ENCODE results near the gene MRO.

MRO gene

GRCh38 chr18:50819728-50820378, at the start of gene MRO:
TSS of gene MRO (minus strand) at chr18:50820016. CDS start at chr18:50809400, 10,616 bp downstream.
- peak; percentile 89 for TF ChIP-seq CTCF (IDR thresholded peaks at IDR 0.05; ENCODE audit: borderline replicate concordance, control extremely low read depth, extremely low read depth, insufficient read depth, missing control alignments)
- DNase-seq (ENCODE audit: low spot score) = peak; percentile 89
- in situ Hi-C loops (cut with MboI; ENCODE audit: low sequenced_read_pairs, unreplicated experiment) = loop anchor here (10.0 kb wide), 1 partner anchor 225 kb away; no protein-coding TSS in a partner anchor

- in situ Hi-C loops (cut with MboI; ENCODE audit: low sequenced_read_pairs, unreplicated experiment) = no loop called here
- DNase-seq (ENCODE audit: low spot score) = no peak
- no peak for TF ChIP-seq CTCF (IDR thresholded peaks at IDR 0.05; ENCODE audit: borderline replicate concordance, control extremely low read depth, extremely low read depth, insufficient read depth, missing control alignments)
Observed at GRCh38 chr18:50869150-50869549, 49.3 kb upstream of the MRO start.

GRCh38 chr18:50866765-50867164, 46.9 kb upstream of the MRO start:
- DNase-seq (ENCODE audit: low spot score) = peak; percentile 44
- peak; percentile 9 for TF ChIP-seq CTCF (IDR thresholded peaks at IDR 0.05; ENCODE audit: borderline replicate concordance, control extremely low read depth, extremely low read depth, insufficient read depth, missing control alignments)
- in situ Hi-C loops (cut with MboI; ENCODE audit: low sequenced_read_pairs, unreplicated experiment) = no loop called here

- no peak for TF ChIP-seq CTCF (IDR thresholded peaks at IDR 0.05; ENCODE audit: borderline replicate concordance, control extremely low read depth, extremely low read depth, insufficient read depth, missing control alignments)
- in situ Hi-C loops (cut with MboI; ENCODE audit: low sequenced_read_pairs, unreplicated experiment) = no loop called here
Observed at GRCh38 chr18:50863840-50864375, 44.1 kb upstream of the MRO start.

GRCh38 chr18:50862401-50862800, 42.6 kb upstream of the MRO start:
- in situ Hi-C loops (cut with MboI; ENCODE audit: low sequenced_read_pairs, unreplicated experiment) = no loop called here
- TF ChIP-seq CTCF (IDR thresholded peaks at IDR 0.05; ENCODE audit: borderline replicate concordance, control extremely low read depth, extremely low read depth, insufficient read depth, missing control alignments) = no peak
- DNase-seq (ENCODE audit: low spot score) = no peak

More at GRCh38 chr18:50863840-50864375, 44.1 kb upstream of the MRO start:
- DNase-seq (ENCODE audit: low spot score) = no peak

GRCh38 chr18:50861617-50862016, 41.8 kb upstream of the MRO start:
- in situ Hi-C loops (cut with MboI; ENCODE audit: low sequenced_read_pairs, unreplicated experiment) = no loop called here
- TF ChIP-seq CTCF (IDR thresholded peaks at IDR 0.05; ENCODE audit: borderline replicate concordance, control extremely low read depth, extremely low read depth, insufficient read depth, missing control alignments) = no peak
- no peak for DNase-seq (ENCODE audit: low spot score)
